ENCODE measurements around the gene MACROD1. TPM values are rescaled to one million over a fixed set of nuclear protein-coding genes. Genes with fewer than 3 reads are reported as not detected.

MACROD1 gene
- total RNA-seq, 4 donors from 2014 or later, result 29.2 to 64.6 (median 46.2) TPM

DNA sequence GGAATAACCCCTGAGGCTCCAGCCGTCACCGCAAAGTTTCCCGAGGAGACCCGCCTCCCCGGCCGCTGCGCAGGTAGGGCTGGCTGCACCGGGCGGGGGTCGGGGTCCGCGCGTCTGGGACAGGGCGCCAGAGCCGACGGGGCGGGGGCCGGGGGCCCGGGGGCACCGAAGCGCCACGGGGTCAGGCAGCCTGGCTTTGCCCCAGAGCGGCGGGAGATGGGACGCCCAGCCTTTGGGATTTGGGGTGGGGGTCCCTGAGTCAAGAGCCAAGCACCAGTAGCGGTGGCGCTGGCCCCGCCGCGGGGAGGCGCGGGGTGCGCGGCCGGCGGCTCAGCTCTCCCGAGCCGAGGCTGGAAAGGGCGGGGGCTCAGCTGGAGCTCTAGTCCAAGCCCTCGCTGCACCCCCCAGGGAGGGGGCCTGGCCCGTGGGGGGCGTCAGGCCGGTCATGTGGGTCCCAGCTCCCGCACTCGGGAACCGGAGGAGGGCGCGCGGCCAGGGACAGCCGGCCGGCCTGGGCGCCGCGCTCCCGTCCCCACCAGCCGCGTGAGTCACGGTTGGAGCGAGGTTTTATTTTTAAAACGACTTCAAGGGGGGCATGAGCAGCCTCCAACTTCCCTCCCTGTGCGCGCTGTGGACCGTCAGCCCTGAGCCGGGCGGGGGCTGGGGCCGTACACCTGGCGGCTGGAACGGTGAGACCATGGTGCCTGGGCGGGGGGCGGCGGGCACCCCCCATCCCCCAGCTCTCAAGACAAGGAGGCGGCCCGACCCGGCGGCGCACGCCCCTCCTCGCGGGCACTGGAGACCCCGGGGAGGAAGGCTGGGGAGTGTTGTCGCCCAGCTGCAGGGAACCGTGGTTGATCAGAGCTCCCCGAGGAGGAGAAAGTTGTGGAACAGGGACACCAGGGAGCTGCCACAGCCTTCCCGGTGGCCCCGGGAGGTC is 129.6 kb downstream of the MACROD1 start:
- TF ChIP-seq EP300 (IDR thresholded peaks at IDR 0.05) (no peak), POLR2A (IDR thresholded peaks at IDR 0.05) (no peak), POLR2AphosphoS5 (IDR thresholded peaks at IDR 0.05) (no peak)
- TF ChIP-seq, protein P1, sequence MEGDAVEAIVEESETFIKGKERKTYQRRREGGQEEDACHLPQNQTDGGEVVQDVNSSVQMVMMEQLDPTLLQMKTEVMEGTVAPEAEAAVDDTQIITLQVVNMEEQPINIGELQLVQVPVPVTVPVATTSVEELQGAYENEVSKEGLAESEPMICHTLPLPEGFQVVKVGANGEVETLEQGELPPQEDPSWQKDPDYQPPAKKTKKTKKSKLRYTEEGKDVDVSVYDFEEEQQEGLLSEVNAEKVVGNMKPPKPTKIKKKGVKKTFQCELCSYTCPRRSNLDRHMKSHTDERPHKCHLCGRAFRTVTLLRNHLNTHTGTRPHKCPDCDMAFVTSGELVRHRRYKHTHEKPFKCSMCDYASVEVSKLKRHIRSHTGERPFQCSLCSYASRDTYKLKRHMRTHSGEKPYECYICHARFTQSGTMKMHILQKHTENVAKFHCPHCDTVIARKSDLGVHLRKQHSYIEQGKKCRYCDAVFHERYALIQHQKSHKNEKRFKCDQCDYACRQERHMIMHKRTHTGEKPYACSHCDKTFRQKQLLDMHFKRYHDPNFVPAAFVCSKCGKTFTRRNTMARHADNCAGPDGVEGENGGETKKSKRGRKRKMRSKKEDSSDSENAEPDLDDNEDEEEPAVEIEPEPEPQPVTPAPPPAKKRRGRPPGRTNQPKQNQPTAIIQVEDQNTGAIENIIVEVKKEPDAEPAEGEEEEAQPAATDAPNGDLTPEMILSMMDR (IDR thresholded peaks at IDR 0.05), result no peak
- 0% methylated on average over 2 of the region's 85 CpGs for WGBS
- Histone ChIP-seq H3K9me3 (no peaks in the 10 kb centered on the region), H3K4me3 (peak overlapping the region; percentile 53), H3K27me3 (peaks cover 33% of the 10 kb centered on the region), H3K4me1 (peaks cover 23% of the 10 kb centered on the region), H3K27ac (no peak overlapping the region), H3K36me3 (no peaks in the 10 kb centered on the region)
- no peak for DNase-seq (ENCODE audit: low spot score in 2 of 2)

DNA sequence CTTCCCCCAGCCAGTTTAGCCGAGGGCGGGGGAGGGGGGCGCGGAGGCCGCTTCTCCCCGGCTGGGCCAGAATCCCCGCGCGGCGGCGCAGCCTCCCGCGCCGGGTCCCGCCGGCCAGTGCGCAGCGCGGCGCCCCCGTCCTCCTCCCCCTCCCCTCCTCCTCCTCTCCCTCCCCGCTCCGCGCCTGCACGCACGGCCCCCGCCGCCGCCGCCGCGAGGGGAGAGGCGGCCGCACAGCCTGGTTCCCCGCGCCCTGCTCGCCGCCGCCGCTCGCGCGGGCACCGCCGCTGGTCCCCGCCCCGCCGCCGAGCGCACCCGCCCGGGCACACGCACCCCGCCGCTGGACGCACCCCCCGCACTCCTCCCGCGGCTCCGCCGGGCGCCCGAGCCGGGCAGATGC is 130.3 kb downstream of the MACROD1 start, which contains the start of gene FLRT1:
FLRT1 (plus strand) TSS at position 356 of the 400 bp plus-strand sequence. CDS start 80,337 bp downstream, outside the sequence.
- peaks cover 33% of the 10 kb centered on the region for H3K27me3 ChIP-seq

GRCh38 chr11:64035081-64035524 is 130.8 kb downstream of the MACROD1 start:
- DNase-seq (ENCODE audit: low spot score in 2 of 2), result no peak

More for the DNA sequence above, 130.3 kb downstream of the MACROD1 start, which contains the start of gene FLRT1:
- Histone ChIP-seq H3K9me3 (no peaks in the 10 kb centered on the region), H3K36me3 (no peaks in the 10 kb centered on the region), H3K27ac (no peak within 1 kb of the TSS), H3K4me1 (peaks cover 23% of the 10 kb centered on the region), H3K4me3 (peak within 1 kb of the TSS; percentile 53)
- DNase-seq (ENCODE audit: low spot score in 2 of 2), result no peak
- TF ChIP-seq POLR2AphosphoS5 (IDR thresholded peaks at IDR 0.05), result no peak
- no peak for TF ChIP-seq POLR2A (IDR thresholded peaks at IDR 0.05)
- TF ChIP-seq EP300 (IDR thresholded peaks at IDR 0.05), result no peak
- TF ChIP-seq, protein P1 (IDR thresholded peaks at IDR 0.05), result no peak
- WGBS, result no CpG with 5 or more reads among the region's 64 CpGs

DNA sequence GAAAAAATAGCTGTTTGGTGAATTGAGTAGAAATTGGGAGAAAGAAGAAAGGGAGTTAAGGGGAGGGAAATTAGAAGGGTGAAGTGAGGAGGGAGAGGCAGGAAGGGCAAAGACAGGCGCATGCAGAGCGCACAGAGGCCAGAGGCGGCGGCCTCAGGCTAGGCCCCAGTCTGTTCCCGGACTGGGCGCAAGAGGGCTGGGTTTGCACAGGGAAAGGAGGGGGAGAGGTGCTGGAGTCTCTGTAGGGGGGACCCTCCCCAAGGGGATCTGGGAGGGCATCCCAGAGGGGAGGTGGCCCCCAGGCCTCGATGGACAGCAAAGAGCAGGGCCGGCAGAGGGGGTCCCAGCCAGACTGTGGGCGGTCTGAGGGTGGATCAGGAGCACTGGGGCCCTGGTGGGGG is 131.5 kb downstream of the MACROD1 start:
- H3K36me3 ChIP-seq, result no peaks in the 10 kb centered on the region
- H3K27me3 ChIP-seq, result peaks cover 33% of the 10 kb centered on the region
- H3K4me1 ChIP-seq, result peaks cover 23% of the 10 kb centered on the region
- no peaks in the 10 kb centered on the region for H3K9me3 ChIP-seq
- no peak overlapping the region for H3K4me3 ChIP-seq
- DNase-seq (ENCODE audit: low spot score in 2 of 2), result no peak
- 60% methylated on average over 9 of the region's 9 CpGs for WGBS
- no peak for TF ChIP-seq POLR2AphosphoS5 (IDR thresholded peaks at IDR 0.05)
- TF ChIP-seq, protein P1 (IDR thresholded peaks at IDR 0.05), result no peak
- no peak for TF ChIP-seq EP300 (IDR thresholded peaks at IDR 0.05)
- TF ChIP-seq POLR2A (IDR thresholded peaks at IDR 0.05), result no peak
- H3K27ac ChIP-seq, result no peak overlapping the region

More at GRCh38 chr11:64035081-64035524, 130.8 kb downstream of the MACROD1 start:
- peak overlapping the region; percentile 53 for H3K4me3 ChIP-seq
- H3K27ac ChIP-seq, result no peak overlapping the region
- no peaks in the 10 kb centered on the region for H3K36me3 ChIP-seq
- peaks cover 23% of the 10 kb centered on the region for H3K4me1 ChIP-seq
- WGBS, result 8% methylated on average over 16 of the region's 17 CpGs
- no peaks in the 10 kb centered on the region for H3K9me3 ChIP-seq
- TF ChIP-seq POLR2A (IDR thresholded peaks at IDR 0.05) (no peak), EP300 (IDR thresholded peaks at IDR 0.05) (no peak), POLR2AphosphoS5 (IDR thresholded peaks at IDR 0.05) (no peak)
- TF ChIP-seq, protein P1 (IDR thresholded peaks at IDR 0.05), result no peak
- H3K27me3 ChIP-seq, result peaks cover 33% of the 10 kb centered on the region

DNA sequence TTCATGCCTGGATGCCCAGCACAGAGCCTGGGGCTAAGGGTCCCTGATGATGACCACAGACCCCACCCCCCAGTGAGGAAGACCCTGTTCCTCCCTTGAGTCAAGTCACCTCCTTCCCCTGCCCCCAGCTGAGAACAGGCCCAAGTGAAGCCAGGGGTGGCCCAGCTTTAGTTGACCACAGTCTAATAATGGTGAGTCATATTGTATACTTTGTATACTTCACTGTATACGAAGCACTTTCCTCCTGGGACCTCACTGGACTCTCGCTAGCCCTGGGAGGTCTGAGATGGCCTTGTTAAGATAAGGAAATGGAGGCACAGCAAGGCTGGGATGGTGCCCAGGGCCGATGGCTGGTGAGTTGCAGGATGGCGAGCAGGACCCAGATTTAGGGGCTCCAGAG is 133.9 kb downstream of the MACROD1 start:
- TF ChIP-seq POLR2AphosphoS5 (IDR thresholded peaks at IDR 0.05), result no peak
- TF ChIP-seq EP300 (IDR thresholded peaks at IDR 0.05), result no peak
- TF ChIP-seq, protein P1 (IDR thresholded peaks at IDR 0.05), result no peak
- no peak for TF ChIP-seq POLR2A (IDR thresholded peaks at IDR 0.05)
- peaks cover 30% of the 10 kb centered on the region for H3K27me3 ChIP-seq
- H3K36me3 ChIP-seq, result no peaks in the 10 kb centered on the region
- peaks cover 30% of the 10 kb centered on the region for H3K4me1 ChIP-seq
- H3K9me3 ChIP-seq, result no peaks in the 10 kb centered on the region
- H3K27ac ChIP-seq, result no peak overlapping the region
- 90% methylated on average over 4 of the region's 4 CpGs for WGBS
- H3K4me3 ChIP-seq, result no peak overlapping the region
- no peak for DNase-seq (ENCODE audit: low spot score in 2 of 2)

Measured in suprapubic skin (tissue), 4 donors.